Measurements from ENCODE around the gene LZTR1. TPM values are rescaled to one million over a fixed set of nuclear protein-coding genes. Genes with fewer than 3 reads are reported as not detected.

Gene LZTR1
- total RNA-seq, 2 experiments from 2014 or later: 48.4 to 51.3 TPM

GRCh38 chr22:20989323-20990138 is 7.4 kb downstream of the LZTR1 start:
- H3K4me1 Mint-ChIP-seq (ENCODE audit: low read depth): no peaks in the 10 kb centered on the region
- Histone ChIP-seq H3K9me3 (ENCODE audit: control insufficient read depth in 1 of 2, insufficient read depth in 1 of 2, low read length in 2 of 2) (no peaks in the 10 kb centered on the region), H3K36me3 (ENCODE audit: insufficient read depth, low read length) (peaks cover 66% of the 10 kb centered on the region), H3K4me3 (ENCODE audit: low read length) (no peak overlapping the region), H3K27ac (ENCODE audit: low read depth in 1 of 2, low read length in 2 of 2) (no peak overlapping the region), H3K27me3 (ENCODE audit: control insufficient read depth in 1 of 2, insufficient read depth in 2 of 2, low read length in 2 of 2) (no peaks in the 10 kb centered on the region), H3K4me1 (ENCODE audit: insufficient read depth, low read length) (peaks cover 13% of the 10 kb centered on the region)
- no peak for TF ChIP-seq CTCF (IDR thresholded peaks at IDR 0.05)
- H3K27me3 Mint-ChIP-seq: no peaks in the 10 kb centered on the region
- intact Hi-C loops (cut with DNase I, micrococcal nuclease): loop anchor here (5.0 to 10.0 kb wide), 2 partner anchors 53 to 135 kb away; partner anchors contain the start of genes PI4KA (in 1 of the 2) and SNAP29 (in 1 of the 2)
- CTCF ChIA-PET: no interaction called here
- DNase-seq (no peak), ATAC-seq (ENCODE audit: poor library complexity) (no peak)
- H3K4me3 Mint-ChIP-seq: no peak overlapping the region
- H3K27ac Mint-ChIP-seq: no peak overlapping the region
- POLR2A ChIA-PET: interaction anchor here (1.2 kb wide), 1 partner anchor 9 kb away, joined by 3 read pairs; no protein-coding TSS in a partner anchor
- H3K9me3 Mint-ChIP-seq: no peaks in the 10 kb centered on the region
- peaks cover 19% of the 10 kb centered on the region for H3K36me3 Mint-ChIP-seq (ENCODE audit: low read depth)

GRCh38 chr22:20990184-20991180 is 8.4 kb downstream of the LZTR1 start:
- ATAC-seq (ENCODE audit: poor library complexity) (no peak), DNase-seq (no peak)
- CTCF ChIA-PET: no interaction called here
- H3K36me3 Mint-ChIP-seq (ENCODE audit: low read depth): peaks cover 26% of the 10 kb centered on the region
- no peaks in the 10 kb centered on the region for H3K9me3 ChIP-seq (ENCODE audit: control insufficient read depth in 1 of 2, insufficient read depth in 1 of 2, low read length in 2 of 2)
- intact Hi-C loops (cut with DNase I, micrococcal nuclease): loop anchor here in 1 of 2 experiments (5.0 kb wide), 1 partner anchor 52 kb away; no protein-coding TSS in a partner anchor
- peaks cover 11% of the 10 kb centered on the region for H3K4me1 ChIP-seq (ENCODE audit: insufficient read depth, low read length)
- no peak overlapping the region for H3K4me3 Mint-ChIP-seq
- H3K9me3 Mint-ChIP-seq: no peaks in the 10 kb centered on the region
- H3K27ac ChIP-seq (ENCODE audit: low read depth in 1 of 2, low read length in 2 of 2): no peak overlapping the region
- H3K27me3 ChIP-seq (ENCODE audit: control insufficient read depth in 1 of 2, insufficient read depth in 2 of 2, low read length in 2 of 2): no peaks in the 10 kb centered on the region
- no peak for TF ChIP-seq CTCF (IDR thresholded peaks at IDR 0.05)
- H3K4me3 ChIP-seq (ENCODE audit: low read length): no peak overlapping the region
- H3K36me3 ChIP-seq (ENCODE audit: insufficient read depth, low read length): peaks cover 66% of the 10 kb centered on the region
- H3K4me1 Mint-ChIP-seq (ENCODE audit: low read depth): no peaks in the 10 kb centered on the region
- no peaks in the 10 kb centered on the region for H3K27me3 Mint-ChIP-seq
- POLR2A ChIA-PET: interaction anchor here (0.7 to 1.2 kb wide), 2 partner anchors 8 to 10 kb away, joined by 3 read pairs; partner anchors contain the start of gene LZTR1
- H3K27ac Mint-ChIP-seq: no peak overlapping the region

Measured in CD4-positive, alpha-beta T cell (primary cell).